PC-3 (cell line): ENCODE data around the gene PNMA8A. TPM values are rescaled to one million over a fixed set of nuclear protein-coding genes. Genes with fewer than 3 reads are reported as not detected.

Experiments
- ATAC-seq: fragments of 200-7000 bp; cut with Tn5 transposase; 2 replicates; pipeline ENCODE4 v1.9.1; 2020; ENCODE audit warnings: mild to moderate bottlenecking, moderate library complexity
- BruUV-seq: library from RNA; stranded (reverse); fragments of 400-500 nt; replicated peaks from 2 replicates; lab custom pipeline; 2021; lab: Mats Ljungman, UMichigan
- CTCF ChIA-PET: fragments of 300-600 bp; sonication (Branson Sonifier 250); formaldehyde crosslinking; loops from one replicate; lab custom pipeline; 2022; ENCODE audit warnings: antibody characterized with exemption; lab: Charles Lee
- POLR2A ChIA-PET: fragments of 300-600 bp; sonication (Branson Sonifier 250); formaldehyde crosslinking; loops from one replicate; lab custom pipeline; 2022; ENCODE audit warnings: antibody characterized with exemption; ENCODE audit not compliant: unreplicated experiment; lab: Charles Lee
- DNase-seq: peaks from one replicate; pipeline ENCODE4 v3.0.0-alpha.2; 2015
- H2AFZ ChIP-seq: fragments of 300-600 bp; sonication (generic); 2 replicates; pipeline ENCODE4 v1.6.0; 2016; ENCODE audit warnings: antibody characterized with exemption, low read length
- H3F3A ChIP-seq: fragments of 300-600 bp; sonication (generic); one replicate; pipeline ENCODE4 v1.6.0; 2017; ENCODE audit warnings: antibody characterized with exemption, low read length, control low read depth, mild to moderate bottlenecking; ENCODE audit not compliant: unreplicated experiment
- H3K27ac ChIP-seq: fragments of 300-600 bp; sonication (generic); 2 replicates; pipeline ENCODE4 v1.5.1; 2016; ENCODE audit warnings: mild to moderate bottlenecking, low read length
- H3K27me3 ChIP-seq: fragments of 300-600 bp; sonication (generic); 2 replicates; pipeline ENCODE4 v1.6.1; 2016; ENCODE audit warnings: low read length, mixed read lengths
- H3K36me3 ChIP-seq: fragments of 300-600 bp; sonication (generic); 2 replicates; pipeline ENCODE4 v1.6.1; 2016; ENCODE audit warnings: low read depth, mixed run types, low read length, mixed read lengths
- H3K4me1 ChIP-seq: fragments of 300-600 bp; sonication (generic); 2 replicates; pipeline ENCODE4 v1.5.1; 2016; ENCODE audit warnings: low read length; ENCODE audit not compliant: insufficient read depth
- H3K4me2 ChIP-seq: fragments of 300-600 bp; sonication (generic); 2 replicates; pipeline ENCODE4 v1.6.0; 2016; ENCODE audit warnings: low read length
- H3K4me3 ChIP-seq: fragments of 300-600 bp; sonication (generic); 2 replicates; pipeline ENCODE4 v1.5.1; 2016; ENCODE audit warnings: mild to moderate bottlenecking, low read length, mixed read lengths
- H3K79me2 ChIP-seq: fragments of 300-600 bp; sonication (generic); 2 replicates; pipeline ENCODE4 v1.6.1; 2017; ENCODE audit warnings: low read length, mixed read lengths
- H3K9ac ChIP-seq: fragments of 300-600 bp; sonication (generic); 2 replicates; pipeline ENCODE4 v1.6.0; 2016; ENCODE audit warnings: mild to moderate bottlenecking, low read length
- H3K9me2 ChIP-seq: fragments of 300-600 bp; sonication (generic); replicated peaks from 2 replicates; pipeline ENCODE4 v1.6.1; 2016; ENCODE audit warnings: mixed run types, low read length, mixed read lengths
- H3K9me3 ChIP-seq: fragments of 300-600 bp; sonication (generic); 2 replicates; pipeline ENCODE4 v1.6.1; 2016; ENCODE audit warnings: low read length, mixed read lengths
- H4K20me1 ChIP-seq: fragments of 300-600 bp; sonication (generic); 2 replicates; pipeline ENCODE4 v1.6.1; 2016; ENCODE audit warnings: low read length, mixed read lengths
- CTCF ChIP-seq: fragments of 300-600 bp; sonication (generic); conservative IDR thresholded peaks from 2 replicates; pipeline ENCODE4 v1.5.1; 2017; ENCODE audit warnings: antibody characterized with exemption, low read depth, mild to moderate bottlenecking, low read length
- EZH2 ChIP-seq: fragments of 300-600 bp; sonication (generic); IDR thresholded peaks from one replicate; pipeline ENCODE4 v1.6.1; 2017; ENCODE audit warnings: antibody characterized with exemption, mild to moderate bottlenecking, low read length; ENCODE audit not compliant: unreplicated experiment
- EZH2phosphoT487 ChIP-seq: fragments of 300-600 bp; sonication (generic); IDR thresholded peaks from 2 replicates; pipeline ENCODE4 v1.6.1; 2018; ENCODE audit warnings: mild to moderate bottlenecking, antibody characterized with exemption, low read length, borderline replicate concordance
- intact Hi-C: fragments of 100-400 bp; cut with micrococcal nuclease; formaldehyde crosslinking; loops from 2 replicates; pipeline ENCODE4 v1.9.0; 2023
- total RNA-seq: library from RNA; depleted of rRNA; stranded (reverse); fragments of >200 nt; gene quantifications from 2 replicates; pipeline ENCODE4 v1.2.3, GENCODE V29; 2014

PNMA8A gene
- total RNA-seq, 1 experiment from 2014 or later: not detected

DNA sequence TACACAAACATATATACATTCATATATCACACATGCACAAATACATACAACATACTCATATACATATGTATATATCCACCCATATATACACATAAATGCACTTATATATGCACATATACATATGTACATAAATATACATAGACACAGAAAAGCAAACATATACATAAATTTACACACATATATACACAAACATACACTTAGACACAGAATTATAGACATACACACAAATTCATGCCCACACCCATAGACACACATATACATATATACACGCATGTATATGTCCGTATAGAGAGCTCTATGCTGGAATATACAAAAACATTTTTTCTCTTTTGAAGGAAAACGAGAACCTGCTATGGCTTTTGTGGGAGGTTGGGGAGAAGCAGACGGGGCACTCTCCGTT lies 20.6 kb downstream of the PNMA8A start:
- Histone ChIP-seq H3K9ac (no peak overlapping the region), H3K79me2 (no peaks in the 10 kb centered on the region), H3K27me3 (no peaks in the 10 kb centered on the region), H3K9me3 (no peaks in the 10 kb centered on the region), H3K4me3 (no peak overlapping the region), H3K4me1 (no peaks in the 10 kb centered on the region), H3K4me2 (no peak overlapping the region), H3K27ac (no peak overlapping the region), H4K20me1 (no peaks in the 10 kb centered on the region), H3K36me3 (no peaks in the 10 kb centered on the region), H3F3A (no peaks in the 10 kb centered on the region), H3K9me2 (no peaks in the 10 kb centered on the region), H2AFZ (no peak overlapping the region)
- TF ChIP-seq EZH2 (no peak), EZH2phosphoT487 (no peak), CTCF (no peak)
- ChIA-PET CTCF (no interaction called here), POLR2A (no interaction called here)
- no TSS peak for BruUV-seq
- intact Hi-C loops: no loop called here
- DNase-seq: no peak
- no peak for ATAC-seq

- DNase-seq: no peak
- Histone ChIP-seq H4K20me1 (no peaks in the 10 kb centered on the region), H3K4me3 (no peak overlapping the region), H3K9me3 (no peaks in the 10 kb centered on the region), H3K4me2 (no peak overlapping the region), H3F3A (no peaks in the 10 kb centered on the region), H3K9me2 (no peaks in the 10 kb centered on the region), H2AFZ (no peak overlapping the region), H3K9ac (no peak overlapping the region), H3K27ac (no peak overlapping the region), H3K4me1 (no peaks in the 10 kb centered on the region), H3K36me3 (no peaks in the 10 kb centered on the region), H3K27me3 (no peaks in the 10 kb centered on the region), H3K79me2 (no peaks in the 10 kb centered on the region)
- TF ChIP-seq EZH2phosphoT487 (no peak), EZH2 (no peak), CTCF (no peak)
- POLR2A ChIA-PET: no interaction called here
- intact Hi-C loops: no loop called here
- CTCF ChIA-PET: no interaction called here
- BruUV-seq: no TSS peak
- no peak for ATAC-seq
Measured at GRCh38 chr19:46449228-46449627, 22.1 kb downstream of the PNMA8A start.

DNA sequence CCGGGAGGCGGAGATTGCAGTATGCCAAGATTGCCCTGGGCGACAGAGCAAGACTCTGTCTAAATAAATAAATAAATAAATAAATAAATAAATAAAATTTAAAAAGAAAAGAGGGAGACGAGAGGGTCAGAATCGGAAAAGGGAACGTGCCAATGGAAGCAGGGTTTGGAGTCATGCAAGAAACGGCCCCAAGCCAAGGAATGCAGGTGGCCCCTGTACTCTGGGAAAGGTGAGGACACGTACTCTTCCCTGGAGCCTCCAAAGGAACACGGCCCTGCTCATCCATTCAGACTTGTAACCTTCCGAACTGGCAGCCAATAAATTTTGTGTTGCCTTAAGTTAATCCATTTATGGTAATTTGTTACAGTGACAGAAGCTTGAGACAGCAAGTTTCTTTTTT lies 22.8 kb downstream of the PNMA8A start:
- H2AFZ ChIP-seq: no peak overlapping the region
- no peaks in the 10 kb centered on the region for H3K9me2 ChIP-seq
- no peak for TF ChIP-seq CTCF
- TF ChIP-seq EZH2: no peak
- TF ChIP-seq EZH2phosphoT487: no peak
- H3K4me1 ChIP-seq: no peaks in the 10 kb centered on the region
- H3K9ac ChIP-seq: no peak overlapping the region
- H3K4me2 ChIP-seq: no peak overlapping the region
- no peak overlapping the region for H3K27ac ChIP-seq
- H4K20me1 ChIP-seq: no peaks in the 10 kb centered on the region
- ChIA-PET CTCF (interaction anchor here (0.7 kb wide), 1 partner anchor 110 kb away, joined by 3 read pairs; no protein-coding TSS in a partner anchor), POLR2A (no interaction called here)
- no peaks in the 10 kb centered on the region for H3F3A ChIP-seq
- DNase-seq (no peak), ATAC-seq (no peak)
- H3K79me2 ChIP-seq: no peaks in the 10 kb centered on the region
- no peak overlapping the region for H3K4me3 ChIP-seq
- H3K9me3 ChIP-seq: no peaks in the 10 kb centered on the region
- BruUV-seq: no TSS peak
- no peaks in the 10 kb centered on the region for H3K27me3 ChIP-seq
- no peaks in the 10 kb centered on the region for H3K36me3 ChIP-seq
- intact Hi-C loops: no loop called here
